Activated effector memory CD4-positive, alpha-beta T cell treated with anti-CD3 and anti-CD28 coated beads, Interleukin-2, amount 50 U/mL, for 16 hours (primary cell): ENCODE results near the gene NOCT.
"Not testable (repeated sequence)": the region's sequence is repeated elsewhere in the genome, so short reads cannot be mapped to it uniquely, and the experiment has no call there.

Source experiments
- DNase-seq: peaks from one replicate; pipeline ENCODE4 v3.0.0-alpha.2; 2020

NOCT gene, protein sequence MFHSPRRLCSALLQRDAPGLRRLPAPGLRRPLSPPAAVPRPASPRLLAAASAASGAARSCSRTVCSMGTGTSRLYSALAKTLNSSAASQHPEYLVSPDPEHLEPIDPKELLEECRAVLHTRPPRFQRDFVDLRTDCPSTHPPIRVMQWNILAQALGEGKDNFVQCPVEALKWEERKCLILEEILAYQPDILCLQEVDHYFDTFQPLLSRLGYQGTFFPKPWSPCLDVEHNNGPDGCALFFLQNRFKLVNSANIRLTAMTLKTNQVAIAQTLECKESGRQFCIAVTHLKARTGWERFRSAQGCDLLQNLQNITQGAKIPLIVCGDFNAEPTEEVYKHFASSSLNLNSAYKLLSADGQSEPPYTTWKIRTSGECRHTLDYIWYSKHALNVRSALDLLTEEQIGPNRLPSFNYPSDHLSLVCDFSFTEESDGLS

DNA sequence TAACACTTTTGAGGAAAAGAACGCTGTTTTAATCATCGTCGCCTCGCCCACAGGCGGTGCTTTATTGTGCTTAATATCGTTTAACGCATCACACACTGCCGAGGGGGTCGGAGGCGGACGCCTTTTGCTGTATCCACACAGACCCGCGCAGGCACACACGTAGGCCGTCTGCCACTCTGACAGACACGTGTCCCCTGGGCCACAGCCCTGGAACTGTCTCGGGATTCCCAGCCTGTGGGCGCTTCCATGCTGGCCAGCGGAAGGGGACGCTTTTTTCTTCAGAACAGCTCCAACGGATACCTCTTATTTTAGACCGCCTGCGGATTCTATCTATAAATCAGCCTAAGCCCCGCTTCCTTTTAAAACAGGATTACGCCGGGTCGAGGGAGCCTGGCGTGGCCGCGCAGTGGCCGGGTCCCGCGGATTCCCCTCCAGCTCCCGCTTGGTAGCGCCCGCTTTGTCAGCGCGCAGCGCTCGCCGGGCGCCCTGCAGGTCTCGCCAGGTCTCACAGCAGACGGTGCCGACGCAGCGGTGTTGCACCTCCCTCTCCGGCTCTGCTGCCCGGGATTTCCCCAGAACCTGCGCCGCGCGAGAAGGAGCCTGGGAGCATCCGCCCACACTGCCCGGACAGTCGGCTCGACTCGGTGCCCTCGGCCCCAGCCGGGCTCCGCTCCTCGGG, at the start of gene NOCT:
TSS of gene NOCT (plus strand) at position 513 of the 679 bp plus-strand sequence. CDS start 201 bp downstream, outside the sequence.
- DNase-seq, result peak; percentile 97

DNA sequence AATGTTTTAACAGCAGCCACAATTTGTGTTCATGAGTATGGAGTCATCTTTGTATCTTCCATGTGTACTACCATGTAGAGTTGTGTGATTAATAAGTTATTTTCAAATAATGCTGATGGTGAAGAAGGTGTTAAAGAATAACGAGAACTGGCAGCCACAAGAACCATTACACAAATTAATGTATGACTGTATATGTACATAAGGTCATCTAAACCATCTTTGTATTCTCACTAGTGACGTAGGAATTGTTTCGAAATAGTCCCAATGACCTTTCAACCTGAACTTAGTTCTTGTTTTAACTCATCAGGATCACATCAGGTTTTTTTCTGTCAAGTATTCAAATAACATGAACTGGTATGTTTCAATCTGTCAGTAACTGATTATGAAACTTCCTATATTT, 48.3 kb upstream of the NOCT start:
- no peak for DNase-seq

DNA sequence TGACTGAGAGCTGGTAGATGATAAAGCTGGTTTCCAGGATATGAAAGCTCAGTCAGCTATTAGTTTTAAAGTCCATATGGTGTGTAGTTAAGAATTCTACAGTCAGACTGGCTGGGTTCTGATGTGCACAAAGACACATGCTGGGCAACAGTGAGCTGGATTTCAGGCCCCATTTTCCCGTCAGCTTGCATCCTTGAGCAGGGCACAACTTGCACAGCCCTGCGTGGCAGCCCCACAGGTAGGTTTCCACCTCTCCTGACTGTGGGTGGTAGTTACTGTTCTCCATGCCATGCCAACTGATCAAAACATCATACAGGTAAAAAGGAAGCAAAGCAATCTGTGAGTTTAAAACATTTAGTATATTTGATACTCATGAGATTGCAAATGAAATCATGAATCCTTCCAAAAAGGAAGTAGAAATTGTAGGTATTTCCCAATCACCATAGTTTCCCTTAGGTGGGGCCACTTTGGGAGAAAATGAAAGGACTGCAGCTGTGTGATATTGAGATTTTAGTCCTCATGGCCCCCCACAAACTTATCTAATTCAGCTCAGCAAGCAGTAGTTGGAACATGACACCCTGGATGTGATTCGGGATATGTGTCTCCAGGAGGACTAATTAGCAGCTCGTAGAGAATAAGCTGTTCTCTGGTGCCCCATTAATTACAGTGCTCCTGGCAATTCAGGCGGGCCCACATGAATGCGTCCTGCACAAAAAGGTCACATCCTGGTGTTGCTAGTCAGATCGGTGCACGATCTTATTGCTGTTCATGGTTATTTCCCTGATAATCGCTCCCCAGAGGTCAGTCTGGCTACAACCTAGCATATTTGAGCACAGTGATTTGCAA, 42.4 kb upstream of the NOCT start:
- no peak for DNase-seq

DNA sequence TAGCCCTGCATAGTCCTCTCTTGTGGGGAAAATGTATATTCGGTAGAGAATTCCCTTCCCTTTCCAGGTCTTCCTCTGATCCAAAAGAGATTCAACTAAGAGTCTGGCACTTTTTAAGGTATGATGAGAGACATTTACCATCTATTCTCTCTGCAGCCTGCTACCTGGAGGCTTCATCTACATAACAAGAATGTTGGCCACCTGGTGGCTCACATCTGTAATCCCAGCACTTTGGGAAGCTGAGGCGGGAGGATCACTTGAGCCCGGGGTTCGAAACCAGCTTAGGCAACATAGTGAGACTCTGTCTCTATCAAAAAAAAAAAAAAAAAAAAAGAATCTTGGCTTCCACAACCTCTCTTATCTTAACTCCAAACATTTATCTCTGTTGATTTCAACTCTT, 40.4 kb upstream of the NOCT start:
- DNase-seq, result no peak

DNA sequence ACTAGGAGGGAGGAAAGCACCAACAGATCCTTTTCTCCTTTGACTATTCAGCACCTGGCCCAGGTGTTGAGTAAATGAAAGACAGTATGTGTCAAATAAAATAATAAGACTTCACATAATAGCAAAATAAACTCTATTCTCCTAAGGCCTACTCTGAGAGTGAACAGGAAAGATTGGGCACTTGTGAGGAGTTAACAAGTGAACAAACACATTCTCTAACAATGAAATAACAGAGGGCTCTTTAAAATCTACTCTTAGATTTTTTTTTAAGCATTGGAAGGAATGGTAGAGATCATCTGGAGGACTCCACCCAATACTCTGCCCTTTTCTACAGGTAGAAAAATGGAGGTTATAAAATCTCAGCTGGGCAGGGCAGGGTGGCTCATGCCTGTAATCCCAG, 39.1 kb upstream of the NOCT start:
- no peak for DNase-seq

DNA sequence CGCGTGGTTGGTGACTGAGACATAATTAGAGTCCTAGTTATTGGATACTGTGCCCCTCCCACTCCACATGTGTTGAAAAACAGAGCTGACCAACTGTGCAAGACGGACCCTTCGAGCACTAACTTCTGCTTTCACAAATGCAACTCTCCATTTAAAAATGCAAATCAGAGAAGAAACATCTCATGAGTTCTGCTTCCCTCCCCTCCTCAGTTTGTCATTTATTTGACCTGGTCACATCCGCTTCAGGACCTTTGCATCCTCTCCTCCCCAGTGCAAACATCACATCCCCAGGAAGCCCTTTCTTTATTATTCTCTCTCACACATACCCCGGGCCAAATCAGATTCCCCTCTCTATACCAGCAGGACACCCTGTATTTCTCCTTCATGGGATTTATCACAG, 38.1 kb upstream of the NOCT start:
- DNase-seq, result no peak

DNA sequence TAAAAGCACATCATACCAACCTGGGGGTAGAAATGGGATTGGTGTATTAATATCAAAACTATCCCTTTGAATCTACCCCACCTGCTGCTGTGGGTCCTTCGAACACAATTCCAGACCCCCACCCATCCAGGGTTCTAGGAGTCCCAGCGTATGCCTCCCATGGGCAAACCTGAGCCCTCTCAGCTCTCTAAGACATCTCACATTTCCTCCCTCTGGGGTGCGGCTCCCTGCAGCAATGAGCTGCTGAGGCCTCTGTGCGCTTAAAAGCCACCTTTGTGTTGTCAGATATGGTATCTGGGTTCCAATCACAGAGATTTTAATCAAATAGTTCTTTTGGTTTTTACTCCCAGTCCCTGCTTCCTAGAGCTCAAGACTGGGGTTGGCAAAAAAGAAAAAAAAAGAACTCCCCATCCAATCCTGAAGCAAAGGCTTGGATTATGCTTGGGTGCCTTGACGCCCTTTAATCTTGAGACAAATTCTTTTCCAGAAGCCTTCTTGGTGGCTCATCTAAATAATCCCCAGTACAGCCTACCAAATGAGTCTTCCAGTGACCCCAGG, 37.5 kb upstream of the NOCT start:
- no peak for DNase-seq

DNA sequence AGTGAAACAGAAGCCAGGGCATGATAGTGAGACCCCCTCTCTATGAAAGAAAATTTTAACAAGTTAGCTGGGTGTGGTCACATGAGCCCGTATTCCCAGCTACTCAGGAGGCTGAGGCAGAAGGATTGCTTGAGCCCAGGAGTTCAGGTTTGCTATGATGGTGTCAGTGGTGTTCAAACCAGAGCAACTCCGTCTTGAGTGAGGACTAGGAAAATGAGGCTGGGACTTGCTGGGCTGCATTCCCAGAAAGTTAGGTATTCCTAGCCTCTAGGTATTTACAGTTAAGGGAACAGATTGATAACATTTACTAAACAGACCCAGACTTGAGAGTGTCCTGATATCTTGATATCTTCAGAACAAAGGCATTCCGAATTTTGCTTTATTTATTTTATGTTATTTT, 37.0 kb upstream of the NOCT start:
- no peak for DNase-seq

DNA sequence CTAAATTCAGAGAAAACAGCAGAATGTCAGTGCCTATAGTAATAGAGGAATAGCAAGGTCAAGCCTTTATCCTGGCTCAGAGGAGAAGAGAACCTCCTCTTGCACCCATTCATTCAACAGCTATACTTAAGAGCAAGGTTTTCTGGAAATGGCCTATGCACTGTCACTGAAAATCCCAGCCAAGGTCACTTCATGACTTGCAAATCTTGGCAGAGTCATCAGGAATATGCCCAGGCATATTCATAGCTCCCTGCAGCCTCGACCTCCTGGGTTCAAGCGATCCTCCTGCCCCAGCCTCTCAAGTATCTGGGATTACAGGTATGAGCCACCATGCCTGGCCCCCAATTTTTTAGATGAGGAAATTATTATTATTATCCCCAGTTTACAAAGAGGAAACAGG, 35.8 kb upstream of the NOCT start:
- DNase-seq, result no peak

DNA sequence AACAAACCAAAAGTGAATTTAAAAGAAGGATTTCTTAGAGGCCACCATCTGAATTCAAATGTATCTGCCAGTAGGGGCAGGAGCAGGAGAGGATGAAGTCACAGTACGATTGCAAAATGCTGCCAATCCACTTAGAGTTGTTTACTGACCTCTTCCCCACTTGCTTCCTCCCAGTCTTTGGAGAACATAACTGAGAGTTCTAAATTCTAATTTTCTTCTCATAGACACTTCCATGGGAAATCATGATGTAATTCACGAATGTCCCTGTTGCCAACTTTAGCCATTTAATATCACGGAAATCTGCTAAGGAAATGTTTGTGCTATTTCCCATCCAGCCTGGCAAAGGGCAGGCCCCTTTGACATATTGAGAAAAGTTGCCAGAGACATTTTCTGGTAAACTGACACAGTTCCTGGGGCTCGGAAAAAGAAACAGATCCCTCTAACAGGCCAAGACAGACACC, 33.6 kb upstream of the NOCT start:
- DNase-seq, result no peak

DNA sequence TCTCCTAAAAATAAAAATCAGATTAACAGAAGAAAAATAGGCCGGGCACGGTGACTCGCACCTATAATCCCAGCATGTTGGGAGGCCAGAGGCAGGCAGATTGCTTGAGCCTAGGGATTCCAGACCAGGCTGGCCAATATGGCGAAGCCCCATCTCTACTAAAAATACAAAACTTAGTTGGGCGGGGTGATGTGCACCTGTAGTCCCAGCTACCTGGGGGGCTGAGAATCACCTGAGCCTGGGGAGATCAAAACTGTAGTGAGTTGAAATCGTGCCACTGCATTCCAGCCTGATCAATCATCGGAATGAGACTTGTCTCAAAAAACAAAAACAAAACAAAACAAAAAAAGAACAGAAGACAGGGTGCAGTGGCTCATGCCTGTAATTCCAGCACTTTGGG, 32.8 kb upstream of the NOCT start:
- DNase-seq, result no peak

DNA sequence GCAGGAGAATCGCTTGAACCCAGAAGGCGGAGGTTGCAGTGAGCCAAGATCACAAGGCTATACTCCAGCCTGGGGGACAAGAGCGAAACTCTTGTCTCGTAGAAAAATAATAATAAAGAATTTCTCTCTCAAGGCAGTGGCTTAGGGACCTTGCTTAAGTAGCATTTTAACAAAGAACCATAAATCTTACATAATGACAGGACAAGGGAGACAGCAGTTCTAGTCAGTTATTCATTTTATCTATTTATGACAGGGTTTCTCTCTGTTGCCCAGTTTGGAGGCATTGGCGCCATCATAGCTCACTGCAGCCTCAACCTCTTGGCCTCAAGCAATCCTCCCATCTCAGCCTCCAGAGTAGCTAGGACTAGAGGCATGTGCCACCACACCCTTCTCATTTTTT, 31.9 kb upstream of the NOCT start:
- no peak for DNase-seq

DNA sequence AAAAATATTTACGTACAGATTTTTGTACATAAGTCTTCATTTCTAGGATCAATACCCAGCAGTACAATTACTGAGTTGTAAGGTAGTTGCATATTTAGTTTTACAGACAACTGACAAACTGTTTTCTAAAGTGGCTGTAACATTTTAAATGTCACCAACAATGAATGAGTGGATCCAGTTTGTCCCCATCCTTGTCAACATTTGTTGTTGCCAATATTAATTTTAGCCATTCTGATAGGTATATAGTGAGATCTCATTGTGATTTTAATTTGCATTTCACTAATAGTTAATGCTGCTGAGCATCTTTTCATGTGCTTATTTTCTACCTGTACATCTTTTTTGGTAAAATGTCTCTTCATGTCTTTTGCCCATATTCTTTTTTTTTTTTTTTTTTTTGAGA, 30.9 kb upstream of the NOCT start:
- no peak for DNase-seq

DNA sequence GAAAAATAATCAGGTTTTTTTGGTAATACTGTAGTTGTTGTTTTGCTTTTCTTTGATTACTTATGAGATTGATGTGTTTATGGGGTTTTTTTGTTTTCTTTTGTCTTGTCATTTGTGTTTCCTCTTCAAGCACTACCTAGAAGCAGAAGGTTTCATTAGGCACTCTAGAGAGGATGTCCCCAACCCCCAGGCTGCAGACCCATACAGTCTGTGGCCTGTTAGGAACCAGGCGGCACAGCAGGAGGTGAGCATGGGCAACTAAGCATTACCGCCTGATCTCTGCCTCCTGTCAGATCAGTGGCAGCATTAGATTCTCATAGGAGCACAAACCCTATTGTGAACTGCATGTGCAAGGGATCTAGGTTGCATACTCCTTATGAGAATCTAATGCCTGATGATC, 22.9 kb upstream of the NOCT start:
- DNase-seq, result no peak

DNA sequence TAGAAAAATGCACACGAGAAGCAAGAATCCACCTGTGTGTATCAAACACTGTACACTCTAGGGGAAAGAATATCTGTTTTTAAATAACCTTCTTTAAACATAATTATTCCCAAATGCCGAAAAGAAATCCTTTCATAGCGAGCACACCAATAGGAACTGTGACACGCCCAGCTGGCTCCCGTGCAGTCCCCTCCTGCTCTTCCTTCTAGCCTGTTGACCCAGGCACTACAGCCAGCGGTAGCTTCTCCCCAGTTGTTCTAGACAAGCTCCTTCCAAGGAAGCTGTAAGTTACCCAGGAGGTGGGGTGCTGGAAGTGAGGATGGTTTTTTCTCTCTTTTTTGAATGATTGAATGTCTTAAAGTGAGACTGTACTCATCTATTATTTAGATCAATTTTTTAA, 19.5 kb upstream of the NOCT start:
- DNase-seq, result no peak

DNA sequence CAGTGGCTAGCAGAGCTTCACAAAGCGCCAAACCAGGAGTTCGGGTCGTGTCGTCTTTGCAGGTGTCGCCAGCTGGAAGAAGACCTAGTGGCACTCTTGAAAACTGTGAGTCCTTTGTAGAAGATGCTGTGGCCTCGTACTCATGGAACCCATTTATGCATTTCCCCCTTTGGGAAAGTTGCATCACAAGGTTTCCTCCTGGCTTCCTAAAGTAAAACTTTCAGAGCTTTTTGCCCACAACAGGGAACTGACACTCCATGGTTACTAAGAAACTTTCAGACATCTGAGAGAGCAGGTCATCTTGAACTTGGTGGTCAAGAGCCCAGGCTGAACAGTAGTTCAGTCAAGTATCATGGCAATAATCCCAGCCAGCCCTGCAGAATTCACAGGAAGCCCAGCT, 15.9 kb upstream of the NOCT start:
- no peak for DNase-seq

DNA sequence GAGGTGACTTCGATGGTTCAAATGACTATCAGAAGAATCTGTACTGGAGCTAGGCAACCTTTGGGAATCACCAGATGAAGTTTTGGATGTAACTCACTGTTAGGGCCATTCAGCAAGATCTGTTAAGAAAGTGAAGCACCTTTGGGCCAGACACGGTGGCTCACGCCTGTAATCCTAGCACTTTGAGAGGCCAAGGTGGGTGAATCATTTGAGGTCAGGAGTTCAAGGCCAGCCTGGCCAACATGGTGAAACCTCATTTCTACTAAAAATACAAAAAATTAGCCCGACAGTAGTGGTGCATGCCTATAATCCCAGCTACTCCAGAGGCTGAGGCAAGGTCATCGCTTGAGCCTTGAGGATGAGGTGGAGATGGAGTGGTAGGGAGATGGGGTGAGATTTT, 15.4 kb upstream of the NOCT start:
- not testable (repeated sequence) for DNase-seq

DNA sequence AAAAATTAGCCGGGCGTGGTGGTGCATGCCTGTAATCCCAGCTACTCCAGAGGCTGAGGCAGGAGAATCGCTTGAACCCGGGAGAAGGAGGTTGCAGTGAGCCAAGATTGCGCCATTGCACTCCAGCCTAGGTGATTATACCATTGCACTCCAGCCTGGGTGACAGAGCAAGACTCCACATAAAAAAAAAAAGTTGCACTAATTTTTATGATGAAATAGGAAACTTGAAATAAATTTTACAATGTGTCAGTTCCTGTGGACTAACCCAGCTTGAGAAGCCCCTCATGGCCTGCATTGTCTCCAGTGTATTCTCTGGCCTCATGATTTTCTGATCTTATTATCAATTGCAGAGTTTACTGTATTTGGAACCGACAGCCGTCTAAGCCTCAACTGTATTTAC, 14.2 kb upstream of the NOCT start:
- DNase-seq, result not testable (repeated sequence)

DNA sequence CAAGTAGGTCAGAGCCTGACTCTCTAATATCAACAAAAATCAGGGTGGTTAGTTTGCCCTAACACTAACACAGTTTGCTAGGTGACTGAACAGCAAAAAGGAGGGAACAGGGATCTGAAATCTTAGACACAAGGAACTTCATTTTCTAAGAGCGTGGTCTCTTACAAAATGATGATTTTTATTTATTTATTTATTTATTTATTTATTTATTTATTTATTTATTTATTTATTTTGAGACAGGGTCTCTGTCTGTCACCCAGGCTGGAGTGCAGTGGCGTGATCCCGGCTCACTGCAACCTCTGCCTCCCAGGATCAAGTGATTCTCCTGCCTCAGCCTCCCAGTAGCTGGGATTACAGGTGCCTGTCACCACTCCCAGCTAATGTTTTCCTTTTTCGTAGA, 11.9 kb upstream of the NOCT start:
- DNase-seq, result not testable (repeated sequence)

DNA sequence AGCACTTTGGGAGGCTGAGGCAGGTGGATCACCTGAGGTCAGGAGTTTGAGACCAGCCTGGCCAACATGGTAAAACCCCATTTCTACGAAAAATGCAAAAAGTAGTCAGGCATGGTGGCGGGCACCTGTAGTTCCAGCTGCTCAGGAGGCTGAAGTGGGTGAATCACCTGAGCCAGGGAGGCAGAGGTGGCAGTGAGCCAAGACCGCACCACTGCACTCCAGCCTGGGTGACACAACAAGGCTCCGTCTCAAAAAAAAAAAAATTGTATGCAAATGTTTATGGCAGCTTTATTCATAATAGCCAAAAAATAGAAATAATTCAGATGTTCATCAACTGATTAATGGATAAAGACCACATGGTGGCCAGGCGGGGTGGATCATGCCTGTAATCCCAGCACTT, 9.8 kb upstream of the NOCT start:
- no peak for DNase-seq

DNA sequence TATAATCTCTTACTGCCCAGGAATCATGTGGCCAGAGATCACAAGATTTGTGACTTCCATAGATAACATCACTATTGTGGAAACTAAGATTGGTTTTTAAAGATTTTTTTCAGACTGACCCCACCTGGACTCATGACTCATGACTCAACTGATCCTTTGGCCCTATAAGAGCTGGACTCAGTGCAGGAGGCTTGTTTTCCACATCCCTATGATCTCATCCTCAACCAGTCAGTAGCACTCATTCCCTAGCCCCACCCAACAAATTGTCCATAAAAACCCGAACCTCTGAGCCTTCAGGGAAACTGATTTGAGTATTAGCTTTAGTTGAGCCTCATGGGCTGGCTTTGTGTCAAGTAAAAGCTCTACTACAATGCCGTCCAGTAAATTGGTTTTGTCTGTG, 7.9 kb upstream of the NOCT start:
- DNase-seq, result no peak

DNA sequence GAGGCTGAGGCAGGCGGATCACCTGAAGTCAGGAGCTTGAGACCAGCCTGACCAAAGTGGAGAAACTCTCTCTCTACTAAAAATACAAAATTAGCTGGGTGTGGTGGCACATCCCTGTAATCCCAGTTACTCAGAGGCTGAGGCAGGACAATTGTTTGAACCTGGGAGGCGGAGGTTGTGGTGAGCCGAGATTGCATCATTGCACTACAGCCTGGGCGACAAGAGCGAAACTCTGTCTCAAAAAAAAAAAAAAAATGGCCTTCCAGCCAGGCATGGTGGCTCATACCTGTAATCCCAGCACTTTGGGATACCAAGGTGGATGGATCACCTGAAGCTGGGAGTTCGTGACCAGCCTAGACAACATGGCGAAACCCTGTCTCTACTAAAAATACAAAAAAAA, 7.3 kb upstream of the NOCT start:
- DNase-seq, result not testable (repeated sequence)

DNA sequence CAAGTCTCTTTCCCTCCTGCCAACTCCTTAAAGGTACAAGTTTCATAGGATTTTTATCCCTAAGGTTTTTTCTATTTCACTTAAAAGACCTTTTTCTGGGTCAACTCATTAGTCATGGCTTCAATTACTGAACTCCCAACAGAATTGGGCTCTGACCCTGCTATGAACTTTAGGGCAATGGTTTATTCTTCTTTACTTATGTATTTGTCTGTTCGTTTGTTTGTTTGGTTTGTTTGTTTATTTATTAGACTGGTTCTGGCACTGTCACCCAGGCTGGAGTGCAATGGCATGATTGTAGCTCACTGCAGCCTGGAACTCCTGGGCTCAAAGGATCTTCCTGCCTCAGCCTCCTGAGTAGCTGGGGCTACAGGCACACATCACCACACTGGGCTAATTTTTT, 5.9 kb upstream of the NOCT start:
- no peak for DNase-seq
